Muscle layer of duodenum (tissue), 2 donors: ENCODE data around the gene ABCC4.
"Not testable (repeated sequence)": the region's sequence is repeated elsewhere in the genome, so short reads cannot be mapped to it uniquely, and the experiment has no call there.

ENCODE experiments used
- H3K27ac ChIP-seq: one replicate; pipeline ENCODE4 v1.7.0; 2013; ENCODE audit warnings: mild to moderate bottlenecking, low read length
- H3K27me3 ChIP-seq: one replicate; pipeline ENCODE4 v1.7.0; 2013; ENCODE audit warnings: low read depth, mild to moderate bottlenecking, control low read depth, low read length
- H3K36me3 ChIP-seq, 2 donors: one replicate each; pipeline ENCODE4 v1.7.0; 2013; ENCODE audit warnings: low read length in 2 of 2, control low read depth in 1 of 2, mild to moderate bottlenecking in 1 of 2; ENCODE audit not compliant: insufficient read depth in 2 of 2, control insufficient read depth in 1 of 2
- H3K4me1 ChIP-seq, 2 donors: one replicate each; pipeline ENCODE4 v1.7.0; 2013; ENCODE audit warnings: low read length in 2 of 2, mild to moderate bottlenecking in 2 of 2, control low read depth in 1 of 2, moderate library complexity in 1 of 2; ENCODE audit not compliant: insufficient read depth in 2 of 2, control insufficient read depth in 1 of 2
- H3K4me3 ChIP-seq, 2 donors: one replicate each; pipeline ENCODE4 v1.7.0; 2013; ENCODE audit warnings: low read length in 2 of 2, low read depth in 1 of 2, mild to moderate bottlenecking in 1 of 2
- H3K9me3 ChIP-seq, 2 donors: one replicate each; pipeline ENCODE4 v1.7.0; 2013; ENCODE audit warnings: low read length in 2 of 2, control low read depth in 1 of 2, mild to moderate bottlenecking in 1 of 2; ENCODE audit not compliant: control insufficient read depth in 1 of 2
- donor health status: healthy.

The ABCC4 gene

GRCh38 chr13:95298169-95298965, 2.9 kb downstream of the ABCC4 start:
- Histone ChIP-seq H3K27ac (no peak overlapping the region), H3K4me1 (peaks cover 6 to 22% of the 10 kb centered on the region in 2 donors), H3K4me3 (no peak overlapping the region), H3K27me3 (no peaks in the 10 kb centered on the region), H3K9me3 (no peaks in the 10 kb centered on the region), H3K36me3 (no peaks in the 10 kb centered on the region)

DNA sequence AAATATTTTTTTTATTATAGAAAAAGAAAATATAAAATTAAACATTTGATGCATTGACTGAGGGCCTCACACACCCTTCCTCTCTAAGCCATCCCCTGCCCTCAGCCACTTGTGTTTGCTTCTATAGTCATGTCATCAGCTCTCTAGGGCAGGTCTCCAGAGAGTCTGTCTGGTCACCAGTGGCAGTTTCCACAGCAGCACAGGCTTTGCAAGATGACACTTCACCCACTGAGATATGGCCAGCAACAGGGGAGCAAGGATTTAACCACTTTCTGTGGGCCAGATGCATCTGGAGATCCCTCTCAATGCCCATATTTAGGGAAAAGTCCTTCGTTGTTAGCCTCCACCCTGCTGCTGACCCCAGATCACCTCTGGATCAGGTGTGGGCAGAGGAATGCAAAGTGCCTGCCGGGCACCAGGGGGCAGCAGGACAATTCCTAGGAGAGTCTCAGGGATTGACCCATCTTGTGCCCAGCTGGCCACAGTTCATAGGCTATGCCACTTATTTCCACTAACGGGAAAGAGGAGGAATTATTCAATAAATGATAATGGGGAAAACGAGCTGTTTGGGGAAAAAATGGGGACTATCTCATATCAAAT, 4.8 kb downstream of the ABCC4 start:
- Histone ChIP-seq H3K27me3 (no peaks in the 10 kb centered on the region), H3K4me3 (no peak overlapping the region), H3K36me3 (no peaks in the 10 kb centered on the region), H3K4me1 (peaks cover 6 to 22% of the 10 kb centered on the region in 2 donors), H3K9me3 (no peaks in the 10 kb centered on the region), H3K27ac (no peak overlapping the region)

GRCh38 chr13:95295026-95295425, 6.2 kb downstream of the ABCC4 start:
- no peak overlapping the region for H3K27ac ChIP-seq
- H3K4me1 ChIP-seq, result peaks cover 6 to 11% of the 10 kb centered on the region in 2 donors
- no peaks in the 10 kb centered on the region for H3K9me3 ChIP-seq
- no peak overlapping the region for H3K4me3 ChIP-seq
- no peaks in the 10 kb centered on the region for H3K27me3 ChIP-seq
- H3K36me3 ChIP-seq, result no peaks in the 10 kb centered on the region

GRCh38 chr13:95292622-95293021, 8.6 kb downstream of the ABCC4 start:
- H3K36me3 ChIP-seq, result no peaks in the 10 kb centered on the region
- no peaks in the 10 kb centered on the region for H3K9me3 ChIP-seq
- H3K27ac ChIP-seq, result no peak overlapping the region
- no peaks in the 10 kb centered on the region for H3K27me3 ChIP-seq
- H3K4me1 ChIP-seq, result peaks cover 0 to 5% of the 10 kb centered on the region in 2 donors
- H3K4me3 ChIP-seq, result no peak overlapping the region

DNA sequence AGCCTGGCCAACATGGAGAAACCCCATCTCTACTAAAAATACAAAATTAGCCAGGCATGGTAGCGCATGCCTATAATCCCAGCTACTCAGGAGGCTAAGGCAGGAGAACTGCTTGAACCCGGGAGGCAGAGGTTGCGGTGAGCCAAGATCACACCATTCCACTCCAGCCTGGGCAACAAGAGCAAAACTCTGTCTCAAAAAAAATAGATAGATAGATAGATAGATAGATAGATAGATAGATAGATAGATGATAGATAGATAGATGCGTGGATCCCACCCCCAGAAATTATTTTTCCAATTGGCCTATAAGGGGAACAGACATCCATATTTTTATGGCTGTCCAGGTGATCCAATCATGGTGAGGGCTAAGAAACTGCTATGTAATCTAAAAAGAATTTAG, 11.3 kb downstream of the ABCC4 start:
- not testable (repeated sequence) for H3K4me1 ChIP-seq, H3K36me3 ChIP-seq, H3K27me3 ChIP-seq, H3K9me3 ChIP-seq, H3K27ac ChIP-seq, H3K4me3 ChIP-seq

GRCh38 chr13:95289020-95289444, 12.2 kb downstream of the ABCC4 start:
- no peaks in the 10 kb centered on the region for H3K36me3 ChIP-seq
- no peak overlapping the region for H3K4me3 ChIP-seq
- no peaks in the 10 kb centered on the region for H3K27me3 ChIP-seq
- H3K27ac ChIP-seq, result no peak overlapping the region
- H3K9me3 ChIP-seq, result no peaks in the 10 kb centered on the region
- H3K4me1 ChIP-seq, result peaks cover 0 to 6% of the 10 kb centered on the region in 2 donors

GRCh38 chr13:95284436-95284835, 16.8 kb downstream of the ABCC4 start:
- H3K36me3 ChIP-seq, result no peaks in the 10 kb centered on the region
- H3K4me1 ChIP-seq, result peaks cover 1 to 6% of the 10 kb centered on the region in 2 donors
- H3K4me3 ChIP-seq, result no peak overlapping the region
- no peaks in the 10 kb centered on the region for H3K9me3 ChIP-seq
- no peaks in the 10 kb centered on the region for H3K27me3 ChIP-seq
- H3K27ac ChIP-seq, result no peak overlapping the region

GRCh38 chr13:95279016-95279415, 22.2 kb downstream of the ABCC4 start:
- Histone ChIP-seq H3K27ac (no peak overlapping the region), H3K9me3 (no peaks in the 10 kb centered on the region), H3K36me3 (no peaks in the 10 kb centered on the region), H3K27me3 (no peaks in the 10 kb centered on the region), H3K4me1 (peaks cover 13 to 17% of the 10 kb centered on the region in 2 donors), H3K4me3 (no peak overlapping the region)

- no peaks in the 10 kb centered on the region for H3K36me3 ChIP-seq
- H3K27ac ChIP-seq, result peak overlapping the region; percentile 23
- peaks cover 14 to 22% of the 10 kb centered on the region in 2 donors for H3K4me1 ChIP-seq
- no peak overlapping the region for H3K4me3 ChIP-seq
- H3K9me3 ChIP-seq, result no peaks in the 10 kb centered on the region
- no peaks in the 10 kb centered on the region for H3K27me3 ChIP-seq
Measured at GRCh38 chr13:95276037-95276505, 25.2 kb downstream of the ABCC4 start.

- Histone ChIP-seq H3K27ac (peak overlapping the region; percentile 23), H3K27me3 (no peaks in the 10 kb centered on the region), H3K9me3 (no peaks in the 10 kb centered on the region), H3K4me3 (no peak overlapping the region), H3K4me1 (peaks cover 14 to 22% of the 10 kb centered on the region in 2 donors), H3K36me3 (no peaks in the 10 kb centered on the region)
Measured at GRCh38 chr13:95275322-95276036, 25.8 kb downstream of the ABCC4 start.

GRCh38 chr13:95273592-95274132, 27.6 kb downstream of the ABCC4 start:
- not testable (repeated sequence) for H3K9me3 ChIP-seq, H3K27ac ChIP-seq, H3K4me3 ChIP-seq, H3K27me3 ChIP-seq, H3K36me3 ChIP-seq
- peaks cover 12 to 31% of the 10 kb centered on the region in 2 donors for H3K4me1 ChIP-seq
